Immature natural killer cell (primary cell): ENCODE results near the gene LHFPL3. TPM values are rescaled to one million over a fixed set of nuclear protein-coding genes. Genes with fewer than 3 reads are reported as not detected.

ENCODE experiments used
- DNase-seq, 3 donors: peaks; one replicate each; pipeline ENCODE4 v3.0.0; 2022; ENCODE audit warnings: mixed read lengths in 1 of 3
- H3K27ac Mint-ChIP-seq, 6 donors: one replicate each; pipeline ENCODE4 v1.8.0; 2020; ENCODE audit warnings: mixed read lengths in 6 of 6, mild to moderate bottlenecking in 5 of 6, inconsistent platforms in 4 of 6, moderate library complexity in 3 of 6
- H3K27me3 Mint-ChIP-seq, 3 donors: one replicate each; pipeline ENCODE4 v1.8.0; 2020 to 2021; ENCODE audit warnings: low read depth in 3 of 3, mild to moderate bottlenecking in 3 of 3, mixed read lengths in 3 of 3, moderate library complexity in 3 of 3, inconsistent platforms in 1 of 3
- H3K36me3 Mint-ChIP-seq, 3 donors: one replicate each; pipeline ENCODE4 v1.8.0; 2020; ENCODE audit warnings: mixed read lengths in 3 of 3, inconsistent platforms in 2 of 3, mild to moderate bottlenecking in 2 of 3
- H3K4me1 Mint-ChIP-seq, 2 donors: one replicate each; pipeline ENCODE4 v1.8.0; 2020; ENCODE audit warnings: inconsistent platforms in 2 of 2, mild to moderate bottlenecking in 2 of 2, mixed read lengths in 2 of 2, moderate library complexity in 1 of 2
- H3K4me3 Mint-ChIP-seq, 5 donors: one replicate each; pipeline ENCODE4 v1.8.0; 2020; ENCODE audit warnings: mild to moderate bottlenecking in 5 of 5, mixed read lengths in 5 of 5, inconsistent platforms in 3 of 5, moderate library complexity in 3 of 5
- H3K9me3 Mint-ChIP-seq, 6 donors: one replicate each; pipeline ENCODE4 v1.8.0; 2020; ENCODE audit warnings: mild to moderate bottlenecking in 6 of 6, mixed read lengths in 6 of 6, inconsistent platforms in 4 of 6, moderate library complexity in 3 of 6
- polyA plus RNA-seq, 3 donors: library from polyadenylated mRNA; unstranded; fragments of 300-500 nt; fragmentation: Illumina TruSeq; gene quantifications; one replicate each; pipeline ENCODE4 v1.2.3, GENCODE V29; 2021

Gene LHFPL3
- polyA plus RNA-seq, 3 donors from 2014 or later: not detected

GRCh38 chr7:104328970-104329825, 795 bp downstream of the LHFPL3 start:
- H3K4me3 Mint-ChIP-seq: no peak overlapping the region
- no peak for DNase-seq
- H3K27ac Mint-ChIP-seq: no peak overlapping the region
- peaks cover 11 to 26% (median 15%) of the 10 kb centered on the region in 3 donors for H3K27me3 Mint-ChIP-seq
- H3K9me3 Mint-ChIP-seq: peaks cover 0 to 17% (median 1%) of the 10 kb centered on the region in 6 donors
- H3K4me1 Mint-ChIP-seq: no peaks in the 10 kb centered on the region
- H3K36me3 Mint-ChIP-seq: no peaks in the 10 kb centered on the region

- no peak overlapping the region for H3K4me3 Mint-ChIP-seq
- no peak for DNase-seq
- no peak overlapping the region for H3K27ac Mint-ChIP-seq
- H3K27me3 Mint-ChIP-seq: peaks cover 2% of the 10 kb centered on the region in 3 donors
- H3K36me3 Mint-ChIP-seq: no peaks in the 10 kb centered on the region
- H3K9me3 Mint-ChIP-seq: peaks cover 0 to 7% (median 0%) of the 10 kb centered on the region in 6 donors
- H3K4me1 Mint-ChIP-seq: no peaks in the 10 kb centered on the region
Measured at GRCh38 chr7:104341546-104341945, 13.1 kb downstream of the LHFPL3 start.

- H3K27me3 Mint-ChIP-seq: peaks cover 0 to 5% (median 4%) of the 10 kb centered on the region in 3 donors
- H3K27ac Mint-ChIP-seq: no peak overlapping the region
- no peak for DNase-seq
- H3K4me3 Mint-ChIP-seq: no peak overlapping the region
- H3K36me3 Mint-ChIP-seq: no peaks in the 10 kb centered on the region
- H3K4me1 Mint-ChIP-seq: no peaks in the 10 kb centered on the region
- H3K9me3 Mint-ChIP-seq: peaks cover 0 to 3% (median 0%) of the 10 kb centered on the region in 6 donors
Measured at GRCh38 chr7:104352736-104353135, 24.3 kb downstream of the LHFPL3 start.

- H3K36me3 Mint-ChIP-seq: no peaks in the 10 kb centered on the region
- H3K4me3 Mint-ChIP-seq: no peak overlapping the region
- H3K27ac Mint-ChIP-seq: no peak overlapping the region
- no peak for DNase-seq
- H3K27me3 Mint-ChIP-seq: peaks cover 0 to 6% (median 6%) of the 10 kb centered on the region in 3 donors
- H3K9me3 Mint-ChIP-seq: peaks cover 0 to 4% (median 0%) of the 10 kb centered on the region in 6 donors
- no peaks in the 10 kb centered on the region for H3K4me1 Mint-ChIP-seq
Measured at GRCh38 chr7:104357166-104357565, 28.8 kb downstream of the LHFPL3 start.

- DNase-seq: no peak
- no peaks in the 10 kb centered on the region for H3K4me1 Mint-ChIP-seq
- peaks cover 0 to 8% (median 6%) of the 10 kb centered on the region in 3 donors for H3K27me3 Mint-ChIP-seq
- H3K27ac Mint-ChIP-seq: no peak overlapping the region
- no peaks in the 10 kb centered on the region for H3K36me3 Mint-ChIP-seq
- H3K4me3 Mint-ChIP-seq: no peak overlapping the region
- H3K9me3 Mint-ChIP-seq: peaks cover 0 to 4% (median 0%) of the 10 kb centered on the region in 6 donors
Measured at GRCh38 chr7:104358446-104359132, 30.2 kb downstream of the LHFPL3 start.

GRCh38 chr7:104362756-104363155, 34.4 kb downstream of the LHFPL3 start:
- no peaks in the 10 kb centered on the region for H3K4me1 Mint-ChIP-seq
- H3K4me3 Mint-ChIP-seq: no peak overlapping the region
- H3K36me3 Mint-ChIP-seq: no peaks in the 10 kb centered on the region
- H3K27me3 Mint-ChIP-seq: peaks cover 0 to 4% (median 1%) of the 10 kb centered on the region in 3 donors
- DNase-seq: no peak
- no peak overlapping the region for H3K27ac Mint-ChIP-seq
- peaks cover 0 to 4% (median 0%) of the 10 kb centered on the region in 6 donors for H3K9me3 Mint-ChIP-seq

GRCh38 chr7:104363355-104363754, 35.0 kb downstream of the LHFPL3 start:
- H3K4me1 Mint-ChIP-seq: no peaks in the 10 kb centered on the region

GRCh38 chr7:104366390-104366789, 38.0 kb downstream of the LHFPL3 start:
- peaks cover 0 to 4% (median 0%) of the 10 kb centered on the region in 3 donors for H3K27me3 Mint-ChIP-seq
- no peaks in the 10 kb centered on the region for H3K4me1 Mint-ChIP-seq
- H3K36me3 Mint-ChIP-seq: no peaks in the 10 kb centered on the region
- no peak overlapping the region for H3K27ac Mint-ChIP-seq
- no peak for DNase-seq
- no peak overlapping the region for H3K4me3 Mint-ChIP-seq
- peaks cover 0 to 2% (median 0%) of the 10 kb centered on the region in 6 donors for H3K9me3 Mint-ChIP-seq

More at GRCh38 chr7:104363355-104363754, 35.0 kb downstream of the LHFPL3 start:
- DNase-seq: no peak
- Mint-ChIP-seq H3K9me3 (peaks cover 0 to 4% (median 0%) of the 10 kb centered on the region in 6 donors), H3K36me3 (no peaks in the 10 kb centered on the region), H3K27me3 (peaks cover 0 to 4% (median 1%) of the 10 kb centered on the region in 3 donors), H3K27ac (no peak overlapping the region), H3K4me3 (no peak overlapping the region)

- Mint-ChIP-seq H3K27me3 (peaks cover 0 to 2% (median 0%) of the 10 kb centered on the region in 3 donors), H3K36me3 (no peaks in the 10 kb centered on the region), H3K9me3 (peaks cover 0 to 2% (median 0%) of the 10 kb centered on the region in 6 donors), H3K4me3 (no peak overlapping the region), H3K4me1 (no peaks in the 10 kb centered on the region), H3K27ac (no peak overlapping the region)
- DNase-seq: no peak
Measured at GRCh38 chr7:104367926-104368325, 39.5 kb downstream of the LHFPL3 start.

GRCh38 chr7:104371216-104371979, 43.0 kb downstream of the LHFPL3 start:
- Mint-ChIP-seq H3K27ac (no peak overlapping the region), H3K36me3 (no peaks in the 10 kb centered on the region), H3K4me3 (no peak overlapping the region), H3K4me1 (no peaks in the 10 kb centered on the region), H3K27me3 (peaks cover 0 to 2% (median 0%) of the 10 kb centered on the region in 3 donors), H3K9me3 (no peaks in the 10 kb centered on the region)
- DNase-seq: no peak

- Mint-ChIP-seq H3K36me3 (no peaks in the 10 kb centered on the region), H3K4me1 (no peaks in the 10 kb centered on the region), H3K4me3 (no peak overlapping the region), H3K9me3 (no peaks in the 10 kb centered on the region), H3K27me3 (peaks cover 0 to 2% (median 0%) of the 10 kb centered on the region in 3 donors), H3K27ac (no peak overlapping the region)
- no peak for DNase-seq
Measured at GRCh38 chr7:104371980-104372357, 43.6 kb downstream of the LHFPL3 start.

- no peaks in the 10 kb centered on the region for H3K36me3 Mint-ChIP-seq
- H3K4me1 Mint-ChIP-seq: no peaks in the 10 kb centered on the region
- DNase-seq: no peak
- no peak overlapping the region for H3K4me3 Mint-ChIP-seq
- peaks cover 0 to 8% (median 2%) of the 10 kb centered on the region in 3 donors for H3K27me3 Mint-ChIP-seq
- H3K27ac Mint-ChIP-seq: no peak overlapping the region
- peaks cover 2 to 14% (median 5%) of the 10 kb centered on the region in 6 donors for H3K9me3 Mint-ChIP-seq
Measured at GRCh38 chr7:104382616-104383015, 54.2 kb downstream of the LHFPL3 start.

GRCh38 chr7:104386943-104387342, 58.5 kb downstream of the LHFPL3 start:
- Mint-ChIP-seq H3K4me1 (no peaks in the 10 kb centered on the region), H3K27me3 (peaks cover 0 to 5% (median 0%) of the 10 kb centered on the region in 3 donors), H3K4me3 (no peak overlapping the region), H3K9me3 (peaks cover 2 to 21% (median 6%) of the 10 kb centered on the region in 6 donors), H3K27ac (no peak overlapping the region), H3K36me3 (no peaks in the 10 kb centered on the region)
- no peak for DNase-seq
